SK-N-SH treated with all-trans-retinoic acid at 6 μM for 48 hours (cell line): ENCODE measurements around the gene DBN1.

Experiments
- ATAC-seq: fragments of 200-7000 bp; cut with Tn5 transposase; 3 replicates; pipeline ENCODE4 v1.9.1; 2020; ENCODE audit warnings: mild to moderate bottlenecking, moderate library complexity
- ARNTL ChIP-seq: fragments of 450-650 bp; formaldehyde crosslinking; IDR thresholded peaks from 2 replicates; pipeline ENCODE4 v1.5.0; 2020; ENCODE audit warnings: low read depth, mild to moderate bottlenecking, moderate library complexity, borderline replicate concordance
- BACH2 ChIP-seq: fragments of 250-450 bp; sonication (Bioruptor Pico); IDR thresholded peaks from 2 replicates; pipeline ENCODE4 v1.9.0; 2021; ENCODE audit warnings: mild to moderate bottlenecking, borderline replicate concordance
- CREB5 ChIP-seq: fragments of 250-450 bp; sonication (Bioruptor Pico); IDR thresholded peaks from 2 replicates; pipeline ENCODE4 v1.5.1; 2020; ENCODE audit warnings: low read depth, mild to moderate bottlenecking, moderate library complexity
- CSRNP3 ChIP-seq: fragments of 250-450 bp; sonication (Bioruptor Pico); IDR thresholded peaks from 2 replicates; pipeline ENCODE4 v1.5.1; 2021; ENCODE audit warnings: mild to moderate bottlenecking, moderate library complexity
- ESRRG ChIP-seq: fragments of 250-450 bp; sonication (Bioruptor Pico); IDR thresholded peaks from 2 replicates; pipeline ENCODE4 v1.6.1; 2021; ENCODE audit warnings: mild to moderate bottlenecking
- GLIS3 ChIP-seq: fragments of 250-450 bp; sonication (Bioruptor Pico); IDR thresholded peaks from 2 replicates; pipeline ENCODE4 v1.5.0; 2020; ENCODE audit warnings: mild to moderate bottlenecking, moderate library complexity
- ISL1 ChIP-seq: fragments of 250-450 bp; sonication (Bioruptor Pico); IDR thresholded peaks from 2 replicates; pipeline ENCODE4 v2.1.2; 2022; ENCODE audit warnings: mild to moderate bottlenecking, moderate library complexity
- OSR1 ChIP-seq: fragments of 250-450 bp; sonication (Bioruptor Pico); IDR thresholded peaks from 2 replicates; pipeline ENCODE4 v1.8.0; 2022; ENCODE audit warnings: moderate library complexity, mild to moderate bottlenecking, inconsistent platforms
- POU6F1 ChIP-seq: fragments of 250-450 bp; sonication (Bioruptor Pico); IDR thresholded peaks from 2 replicates; pipeline ENCODE4 v1.8.0; 2021; ENCODE audit warnings: low read depth, mild to moderate bottlenecking, moderate library complexity, borderline replicate concordance
- RARB ChIP-seq: fragments of 250-450 bp; sonication (Bioruptor Pico); IDR thresholded peaks from 2 replicates; pipeline ENCODE4 v1.8.0; 2021; ENCODE audit warnings: mild to moderate bottlenecking, moderate library complexity
- SNAI2 ChIP-seq: fragments of 250-450 bp; sonication (Bioruptor Pico); IDR thresholded peaks from 2 replicates; pipeline ENCODE4 v1.5.0; 2020; ENCODE audit warnings: mild to moderate bottlenecking, moderate library complexity
- TCF4 ChIP-seq: fragments of 250-450 bp; sonication (Bioruptor Pico); IDR thresholded peaks from 2 replicates; pipeline ENCODE4 v1.8.0; 2021; ENCODE audit warnings: mild to moderate bottlenecking, moderate library complexity, borderline replicate concordance
- TSHZ2 ChIP-seq: fragments of 250-450 bp; sonication (Bioruptor Pico); IDR thresholded peaks from 2 replicates; pipeline ENCODE4 v1.5.0; 2020; ENCODE audit warnings: mild to moderate bottlenecking, moderate library complexity
- ZC3H10 ChIP-seq: fragments of 250-450 bp; sonication (Bioruptor Pico); IDR thresholded peaks from 2 replicates; pipeline ENCODE4 v1.5.1; 2021; ENCODE audit warnings: mild to moderate bottlenecking, moderate library complexity
- ZFP3 ChIP-seq: fragments of 250-450 bp; sonication (Bioruptor Pico); IDR thresholded peaks from 2 replicates; pipeline ENCODE4 v1.5.0; 2020; ENCODE audit warnings: mild to moderate bottlenecking, moderate library complexity
- ZFP30 ChIP-seq: fragments of 450-650 bp; formaldehyde crosslinking; IDR thresholded peaks from 2 replicates; pipeline ENCODE4 v1.5.0; 2022; ENCODE audit warnings: mild to moderate bottlenecking, moderate library complexity
- ZNF565 ChIP-seq: fragments of 450-650 bp; formaldehyde crosslinking; conservative IDR thresholded peaks from 2 replicates; pipeline ENCODE4 v1.5.0; 2020; ENCODE audit warnings: low read depth, mild to moderate bottlenecking, moderate library complexity
- ZNF70 ChIP-seq: fragments of 450-650 bp; formaldehyde crosslinking; IDR thresholded peaks from 2 replicates; pipeline ENCODE4 v1.5.0; 2020; ENCODE audit warnings: mild to moderate bottlenecking, moderate library complexity
- ZNF8 ChIP-seq: fragments of 450-650 bp; formaldehyde crosslinking; IDR thresholded peaks from 2 replicates; pipeline ENCODE4 v1.5.0; 2020; ENCODE audit warnings: mild to moderate bottlenecking, moderate library complexity

Gene DBN1

GRCh38 chr5:177514541-177514940 lies 41.1 kb upstream of the DBN1 start:
- no peak for ATAC-seq
- TF ChIP-seq ZFP30: no peak
- TF ChIP-seq, all 23 proteins: peak for 0

- ATAC-seq: no peak
- TF ChIP-seq ESRRG (CRISPR knock-in tag) (no peak), POU6F1 (CRISPR knock-in tag) (no peak), RARB (CRISPR knock-in tag) (no peak), CREB5 (CRISPR knock-in tag) (no peak), SNAI2 (CRISPR knock-in tag) (no peak)
Observed at GRCh38 chr5:177513500-177513899, 40.1 kb upstream of the DBN1 start.

- no peak for ATAC-seq
- no peak for TF ChIP-seq ZNF565
- no peak for TF ChIP-seq ZNF8
- no peak for TF ChIP-seq RARB (CRISPR knock-in tag)
- no peak for TF ChIP-seq CSRNP3
- TF ChIP-seq ARNTL (CRISPR knock-in tag): no peak
- no peak for TF ChIP-seq ZFP30
- TF ChIP-seq ZC3H10 (CRISPR knock-in tag): no peak
- no peak for TF ChIP-seq TSHZ2 (CRISPR knock-in tag)
- TF ChIP-seq ZFP3: no peak
- TF ChIP-seq CREB5 (CRISPR knock-in tag): no peak
Observed at GRCh38 chr5:177512736-177513380, 39.4 kb upstream of the DBN1 start.

GRCh38 chr5:177511796-177512675 lies 38.6 kb upstream of the DBN1 start:
- no peak for ATAC-seq
- TF ChIP-seq ESRRG (CRISPR knock-in tag): no peak
- no peak for TF ChIP-seq ISL1 (CRISPR knock-in tag)
- no peak for TF ChIP-seq RARB (CRISPR knock-in tag)
- TF ChIP-seq, all 23 proteins: peak for 0

- ATAC-seq: no peak
- no peak for TF ChIP-seq CSRNP3
- TF ChIP-seq ZFP3: no peak
- TF ChIP-seq ZNF70: no peak
- no peak for TF ChIP-seq OSR1
- TF ChIP-seq TCF4 (CRISPR knock-in tag): no peak
- no peak for TF ChIP-seq TSHZ2 (CRISPR knock-in tag)
- no peak for TF ChIP-seq ISL1 (CRISPR knock-in tag)
- TF ChIP-seq ZNF565: no peak
- TF ChIP-seq ZC3H10 (CRISPR knock-in tag): no peak
- no peak for TF ChIP-seq GLIS3
- TF ChIP-seq ZFP30: no peak
- TF ChIP-seq BACH2: no peak
- TF ChIP-seq RARB (CRISPR knock-in tag): no peak
- no peak for TF ChIP-seq ZNF8
- no peak for TF ChIP-seq SNAI2 (CRISPR knock-in tag)
Observed at GRCh38 chr5:177511181-177511580, 37.7 kb upstream of the DBN1 start.
